OCI-LY7 (cell line): ENCODE data around the gene PSD2. TPM values are rescaled to one million over a fixed set of nuclear protein-coding genes. Genes with fewer than 3 reads are reported as not detected.

ENCODE experiments used
- BruUV-seq: library from RNA; stranded (reverse); fragments of 400-500 nt; replicated peaks from 2 replicates; lab custom pipeline; 2021; lab: Mats Ljungman, UMichigan
- CTCF ChIA-PET: fragments of 300-600 bp; sonication (Branson Sonifier 250); formaldehyde crosslinking; loops from one replicate; lab custom pipeline; 2022; ENCODE audit warnings: antibody characterized with exemption; ENCODE audit not compliant: unreplicated experiment; lab: Charles Lee
- POLR2A ChIA-PET: fragments of 300-600 bp; sonication (Branson Sonifier 250); formaldehyde crosslinking; loops from one replicate; lab custom pipeline; 2022; ENCODE audit warnings: antibody characterized with exemption; lab: Charles Lee
- DNase-seq: peaks from one replicate; pipeline ENCODE4 v3.0.0-alpha.2; 2015; ENCODE audit warnings: low spot score
- H2AFZ ChIP-seq: fragments of 200-600 bp; sonication (generic), shearing (Covaris generic); 2 replicates; pipeline ENCODE4 v1.6.1; 2014; ENCODE audit warnings: mild to moderate bottlenecking, antibody characterized with exemption, low read length, moderate library complexity
- H3K27ac ChIP-seq: fragments of 200-600 bp; sonication (generic); 2 replicates; pipeline ENCODE4 v1.5.1; 2014; ENCODE audit warnings: mixed run types, low read depth, mild to moderate bottlenecking, moderate library complexity, low read length, inconsistent platforms; ENCODE audit not compliant: poor library complexity, severe bottlenecking
- H3K36me3 ChIP-seq: fragments of 200-600 bp; sonication (generic); 2 replicates; pipeline ENCODE4 v1.6.1; 2014; ENCODE audit warnings: mild to moderate bottlenecking, antibody characterized with exemption, low read length, moderate library complexity, mixed read lengths; ENCODE audit not compliant: insufficient read depth
- H3K4me1 ChIP-seq: fragments of 200-600 bp; sonication (generic); 2 replicates; pipeline ENCODE4 v1.5.1; 2014; ENCODE audit warnings: mild to moderate bottlenecking, low read length; ENCODE audit not compliant: insufficient read depth, poor library complexity, severe bottlenecking
- H3K4me2 ChIP-seq: fragments of 200-600 bp; sonication (generic); 2 replicates; pipeline ENCODE4 v1.6.1; 2014; ENCODE audit warnings: mild to moderate bottlenecking, low read length
- H3K4me3 ChIP-seq: fragments of 200-600 bp; sonication (generic); 2 replicates; pipeline ENCODE4 v1.5.1; 2014; ENCODE audit warnings: mild to moderate bottlenecking, low read depth, low read length; ENCODE audit not compliant: poor library complexity, severe bottlenecking
- H3K79me2 ChIP-seq: fragments of 200-600 bp; sonication (generic); 2 replicates; pipeline ENCODE4 v1.6.1; 2016; ENCODE audit warnings: low read depth, mild to moderate bottlenecking, low read length, moderate library complexity, mixed read lengths; ENCODE audit not compliant: insufficient read depth
- H3K9me2 ChIP-seq: fragments of 200-600 bp; sonication (generic); 2 replicates; pipeline ENCODE4 v1.6.1; 2016; ENCODE audit warnings: mild to moderate bottlenecking, low read length, mixed read lengths; ENCODE audit not compliant: insufficient read depth
- H3K9me3 ChIP-seq: fragments of 200-600 bp; sonication (generic); 2 replicates; pipeline ENCODE4 v1.6.1; 2014; ENCODE audit warnings: mild to moderate bottlenecking, mixed run types, low read length, mixed read lengths
- H4K20me1 ChIP-seq: fragments of 200-600 bp; sonication (generic); 2 replicates; pipeline ENCODE4 v1.6.1; 2014; ENCODE audit warnings: mild to moderate bottlenecking, antibody characterized with exemption, low read length, moderate library complexity, mixed read lengths; ENCODE audit not compliant: insufficient read depth
- CTCF ChIP-seq: fragments of 200-600 bp; sonication (generic); conservative IDR thresholded peaks from 2 replicates; pipeline ENCODE4 v1.5.1; 2014; ENCODE audit warnings: mild to moderate bottlenecking, antibody characterized with exemption, low read length, moderate library complexity, mixed read lengths
- EZH2phosphoT487 ChIP-seq: fragments of 200-600 bp; sonication (generic); IDR thresholded peaks from 2 replicates; pipeline ENCODE4 v1.6.1; 2018; ENCODE audit warnings: low read depth, borderline replicate concordance, mild to moderate bottlenecking, mixed run types, antibody characterized with exemption, low read length, moderate library complexity, mixed read lengths
- intact Hi-C: fragments of 100-400 bp; cut with micrococcal nuclease; formaldehyde crosslinking; loops from one replicate; pipeline ENCODE4 v1.10.0; 2022; ENCODE audit not compliant: unreplicated experiment
- total RNA-seq, 2 experiments: library from RNA; depleted of rRNA in 1 of 2; stranded (reverse); fragments of >200 nt in 1 of 2; shearing (Covaris generic) in 1 of 2; gene quantifications; 2 replicates each; pipeline ENCODE4 v1.2.3, GENCODE V29; 2014 to 2022

PSD2 gene
- total RNA-seq, 2 experiments from 2014 or later: 0.11 to 0.13 TPM

- Histone ChIP-seq H3K27ac (no peak overlapping the region), H3K36me3 (no peaks in the 10 kb centered on the region), H2AFZ (no peak overlapping the region), H4K20me1 (no peaks in the 10 kb centered on the region), H3K4me2 (no peak overlapping the region), H3K4me1 (no peaks in the 10 kb centered on the region), H3K9me2 (no peaks in the 10 kb centered on the region), H3K79me2 (no peaks in the 10 kb centered on the region), H3K4me3 (no peak overlapping the region), H3K9me3 (no peaks in the 10 kb centered on the region)
- TF ChIP-seq CTCF: no peak
- no peak for TF ChIP-seq EZH2phosphoT487
- POLR2A ChIA-PET: no interaction called here
- CTCF ChIA-PET: no interaction called here
- BruUV-seq: no TSS peak
- no peak for DNase-seq
- intact Hi-C loops: no loop called here
Observed at GRCh38 chr5:139803978-139804377, 8.4 kb downstream of the PSD2 start.

GRCh38 chr5:139804800-139805397 lies 9.3 kb downstream of the PSD2 start:
- no peak overlapping the region for H3K4me2 ChIP-seq
- BruUV-seq: no TSS peak
- POLR2A ChIA-PET: no interaction called here
- CTCF ChIA-PET: no interaction called here
- H3K4me3 ChIP-seq: no peak overlapping the region
- intact Hi-C loops: no loop called here
- H3K36me3 ChIP-seq: no peaks in the 10 kb centered on the region
- no peak overlapping the region for H2AFZ ChIP-seq
- TF ChIP-seq EZH2phosphoT487 (no peak), CTCF (no peak)
- DNase-seq: no peak
- H3K79me2 ChIP-seq: no peaks in the 10 kb centered on the region
- H3K4me1 ChIP-seq: no peaks in the 10 kb centered on the region
- H3K9me3 ChIP-seq: no peaks in the 10 kb centered on the region
- no peak overlapping the region for H3K27ac ChIP-seq
- no peaks in the 10 kb centered on the region for H3K9me2 ChIP-seq
- no peaks in the 10 kb centered on the region for H4K20me1 ChIP-seq

- H2AFZ ChIP-seq: no peak overlapping the region
- CTCF ChIA-PET: no interaction called here
- H3K9me3 ChIP-seq: no peaks in the 10 kb centered on the region
- no peaks in the 10 kb centered on the region for H4K20me1 ChIP-seq
- intact Hi-C loops: no loop called here
- TF ChIP-seq EZH2phosphoT487 (no peak), CTCF (no peak)
- no TSS peak for BruUV-seq
- H3K4me3 ChIP-seq: no peak overlapping the region
- no peaks in the 10 kb centered on the region for H3K9me2 ChIP-seq
- no peaks in the 10 kb centered on the region for H3K4me1 ChIP-seq
- POLR2A ChIA-PET: no interaction called here
- DNase-seq: no peak
- H3K79me2 ChIP-seq: no peaks in the 10 kb centered on the region
- H3K36me3 ChIP-seq: no peaks in the 10 kb centered on the region
- H3K27ac ChIP-seq: no peak overlapping the region
- H3K4me2 ChIP-seq: no peak overlapping the region
Observed at GRCh38 chr5:139805545-139805944, 9.9 kb downstream of the PSD2 start.
